ENCODE data around the gene PRR15L.
"Not testable (repeated sequence)": the region's sequence is repeated elsewhere in the genome, so short reads cannot be mapped to it uniquely, and the experiment has no call there.

PRR15L gene

DNA sequence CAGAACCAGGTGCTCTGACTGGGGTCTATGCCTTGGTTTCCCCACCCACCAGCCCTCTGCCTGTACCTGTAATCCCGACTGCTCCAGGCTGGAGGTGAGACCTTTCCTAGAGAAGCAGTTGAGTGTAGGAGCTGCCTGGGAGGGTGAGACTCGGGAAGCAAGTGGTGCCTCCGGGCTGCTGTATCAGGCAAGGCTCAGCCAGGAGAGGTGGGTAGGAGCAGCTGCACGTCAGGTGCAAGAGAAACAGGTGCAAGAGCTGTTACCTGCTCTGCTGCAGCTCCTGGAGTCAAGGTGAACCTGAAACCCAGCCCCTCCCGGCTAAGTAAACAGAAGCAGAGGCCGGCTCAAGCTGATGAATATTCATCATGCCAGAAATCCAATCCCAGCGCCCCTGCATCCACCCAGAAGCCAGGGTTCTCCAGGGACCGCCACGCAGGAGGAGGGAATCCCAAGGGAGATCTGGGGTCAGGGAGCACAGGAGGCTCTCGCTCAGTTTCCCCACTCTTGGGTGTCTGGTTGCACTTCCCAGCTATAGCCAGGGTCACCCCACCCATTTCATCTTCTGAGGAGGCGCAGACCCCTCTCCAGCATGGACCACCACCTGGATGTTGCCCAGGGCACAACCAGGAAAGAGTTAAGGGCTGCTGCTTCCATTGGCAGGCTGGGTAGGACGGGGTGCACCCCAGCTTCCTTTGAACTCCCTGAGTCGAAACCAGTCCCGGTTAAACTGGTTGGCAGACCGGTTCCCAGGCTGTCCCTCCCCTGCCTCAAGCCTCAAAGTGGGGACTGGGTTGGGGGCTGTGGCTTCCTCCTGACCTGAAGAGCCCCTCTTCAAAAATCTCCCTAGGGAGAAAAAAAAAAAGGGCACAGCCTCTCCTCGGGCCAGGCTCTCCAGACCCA lies at the start of gene PRR15L:
PRR15L (minus strand) TSS at position 293 of the 900 bp plus-strand sequence. CDS start 4,649 bp downstream, outside the sequence.
- DNase-seq, result no peak

DNA sequence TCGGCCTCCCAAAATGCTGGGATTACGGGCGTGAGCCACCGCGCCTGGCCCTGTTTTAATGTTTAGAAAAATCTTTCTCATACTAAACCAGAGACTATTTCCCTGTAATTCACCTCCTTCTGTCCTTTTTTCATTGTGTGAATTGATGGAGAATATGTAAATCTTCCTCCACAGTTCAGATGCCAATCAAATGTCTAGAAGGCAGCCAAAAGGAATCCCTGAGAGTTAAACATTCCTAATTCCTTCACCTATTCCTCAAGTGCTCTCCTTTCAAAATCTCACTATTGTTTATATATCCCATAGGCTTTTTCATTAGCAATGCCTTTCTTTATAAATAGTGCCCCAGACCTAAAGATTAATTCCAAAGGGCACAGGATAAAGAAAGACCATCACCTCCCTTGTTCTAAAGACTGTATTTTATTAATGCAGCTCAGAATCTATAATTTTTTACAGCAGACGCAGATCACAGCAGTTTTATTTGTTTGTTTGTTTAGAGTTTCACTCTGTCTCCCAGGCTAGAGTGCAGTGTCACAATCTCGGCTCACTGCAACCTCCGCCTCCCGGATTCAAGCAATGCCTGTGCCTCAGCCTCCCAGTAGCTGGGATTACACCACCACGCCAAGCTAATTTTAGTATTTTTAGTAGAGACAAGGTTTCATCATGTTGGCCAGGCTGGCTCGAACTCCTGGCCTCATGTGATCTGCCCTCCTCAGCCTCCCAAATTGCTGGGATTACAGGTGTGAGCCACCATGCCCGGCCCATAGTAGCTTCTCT lies 49.4 kb upstream of the PRR15L start:
- no peak for DNase-seq

- no peak for DNase-seq
Observed at GRCh38 chr17:48004983-48005382, 47.3 kb upstream of the PRR15L start.

GRCh38 chr17:48003417-48004151 lies 45.9 kb upstream of the PRR15L start:
- DNase-seq, result no peak

- no peak for DNase-seq
Observed at GRCh38 chr17:48002916-48003416, 45.3 kb upstream of the PRR15L start.

GRCh38 chr17:48002266-48002915 lies 44.7 kb upstream of the PRR15L start:
- DNase-seq, result no peak

DNA sequence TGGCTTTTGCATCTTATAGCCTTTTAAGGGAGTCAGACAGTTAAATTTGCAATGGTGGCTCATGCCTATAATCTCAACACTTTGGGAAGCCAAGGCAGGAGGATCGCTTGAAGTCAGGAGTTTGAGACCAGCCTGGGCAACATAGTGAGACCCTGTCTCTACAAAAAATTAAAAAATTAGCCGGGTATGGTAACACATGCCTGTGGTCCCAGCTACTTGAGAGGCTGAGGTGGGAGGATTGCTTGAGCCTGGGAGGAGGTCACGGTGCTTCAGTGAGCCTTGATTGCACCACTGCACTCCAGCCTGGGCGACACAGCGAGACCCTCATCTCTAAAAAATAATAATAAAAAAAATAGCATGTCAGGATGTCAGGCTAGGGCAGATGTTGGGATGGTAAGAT lies 44.0 kb upstream of the PRR15L start:
- not testable (repeated sequence) for DNase-seq

- no peak for DNase-seq
Observed at GRCh38 chr17:48001197-48001596, 43.5 kb upstream of the PRR15L start.

GRCh38 chr17:47999582-47999981 lies 41.9 kb upstream of the PRR15L start:
- DNase-seq, result no peak

DNA sequence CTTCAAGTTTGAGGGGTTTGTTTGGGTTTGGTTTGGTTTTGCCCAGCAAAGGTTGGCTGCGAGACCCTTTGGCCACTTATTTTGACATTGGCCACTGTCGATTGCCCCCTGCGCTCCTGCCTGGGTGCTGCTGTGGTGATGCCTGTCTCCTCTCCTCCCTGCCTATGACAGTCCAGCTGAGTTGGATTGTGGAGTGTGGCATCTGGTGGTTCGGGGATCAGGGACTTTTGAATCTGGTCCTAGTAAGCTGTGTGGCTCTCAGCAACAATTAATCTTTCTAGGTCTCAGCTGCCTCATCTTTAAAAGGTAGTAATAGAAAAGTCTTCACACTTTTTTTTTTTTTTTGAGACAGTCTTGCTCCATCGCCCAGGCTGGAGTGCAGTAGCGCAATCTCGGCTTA lies 40.4 kb upstream of the PRR15L start:
- no peak for DNase-seq

DNA sequence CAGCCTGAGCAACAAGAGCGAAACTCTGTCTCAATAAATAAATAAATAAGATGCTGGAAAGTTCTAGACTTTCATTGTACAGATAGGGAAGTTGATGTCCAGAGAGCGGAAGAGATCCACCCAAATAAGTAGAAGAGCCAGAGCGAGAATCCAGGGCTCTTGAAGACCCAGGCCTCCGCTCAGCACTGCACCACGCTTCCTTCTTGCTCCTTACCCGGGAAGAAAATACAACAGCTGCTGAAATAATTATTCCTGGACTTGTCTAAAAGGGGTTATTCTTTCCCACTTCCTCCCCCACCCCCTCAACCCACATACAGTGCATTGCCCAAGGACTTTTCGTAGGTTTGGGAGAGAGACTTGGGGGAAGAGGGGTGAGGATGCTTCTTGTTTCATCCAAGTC lies 39.9 kb upstream of the PRR15L start:
- DNase-seq, result no peak

- DNase-seq, result no peak
Observed at GRCh38 chr17:47996201-47996600, 38.5 kb upstream of the PRR15L start.

DNA sequence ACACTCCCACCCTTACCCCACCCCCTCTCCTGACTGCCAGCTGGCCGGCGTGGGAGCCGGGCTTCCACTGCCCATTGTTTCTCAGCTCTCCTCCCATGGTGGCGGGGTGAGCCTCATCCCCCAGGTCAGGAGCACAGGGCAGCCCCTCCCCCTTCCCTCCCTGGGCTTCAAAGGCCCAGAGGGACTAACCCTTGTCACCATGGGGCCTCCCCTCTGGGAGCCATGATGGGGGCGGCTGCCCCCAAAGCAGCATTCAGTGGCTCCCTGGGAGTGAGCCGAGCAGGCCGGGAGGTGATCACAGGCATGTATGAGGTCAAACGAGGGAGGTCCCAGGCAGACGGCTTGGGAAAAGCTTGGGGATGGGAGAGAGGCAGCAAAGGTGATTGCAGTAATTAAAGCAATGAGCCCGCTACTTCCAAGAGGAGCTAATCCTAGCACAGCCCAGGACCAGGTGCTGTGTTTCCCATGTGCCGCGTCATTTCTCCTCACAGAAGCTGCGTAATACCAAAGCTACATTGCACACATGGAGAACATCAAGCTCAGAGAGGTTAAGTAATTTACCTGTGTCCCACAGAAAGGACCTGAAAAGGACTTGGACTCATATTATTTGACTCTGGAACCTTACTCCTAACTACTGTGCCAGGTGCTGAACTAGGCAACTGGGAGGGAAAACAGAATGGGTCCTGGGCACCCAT lies 37.7 kb upstream of the PRR15L start:
- no peak for DNase-seq

- no peak for DNase-seq
Observed at GRCh38 chr17:47994724-47995123, 37.0 kb upstream of the PRR15L start.

DNA sequence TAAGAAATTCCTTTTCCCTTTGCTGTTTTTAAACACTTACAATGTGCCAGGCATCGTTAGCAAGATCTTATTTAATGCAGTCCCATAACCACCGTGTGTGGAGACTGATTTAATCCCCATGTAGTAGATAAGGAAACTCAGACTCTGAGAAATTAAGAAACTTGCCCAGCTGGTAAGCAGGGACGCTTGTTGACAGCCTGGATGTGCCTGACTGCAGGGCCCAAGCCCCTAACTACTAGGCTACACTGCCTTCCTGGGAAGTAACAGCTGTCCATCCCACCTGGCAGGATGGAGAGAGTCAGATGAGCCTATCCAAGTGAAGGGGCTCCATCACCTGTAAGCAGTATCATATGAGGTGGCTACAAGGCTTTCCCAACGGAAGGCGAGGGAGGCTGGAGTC lies 36.3 kb upstream of the PRR15L start:
- DNase-seq, result no peak

DNA sequence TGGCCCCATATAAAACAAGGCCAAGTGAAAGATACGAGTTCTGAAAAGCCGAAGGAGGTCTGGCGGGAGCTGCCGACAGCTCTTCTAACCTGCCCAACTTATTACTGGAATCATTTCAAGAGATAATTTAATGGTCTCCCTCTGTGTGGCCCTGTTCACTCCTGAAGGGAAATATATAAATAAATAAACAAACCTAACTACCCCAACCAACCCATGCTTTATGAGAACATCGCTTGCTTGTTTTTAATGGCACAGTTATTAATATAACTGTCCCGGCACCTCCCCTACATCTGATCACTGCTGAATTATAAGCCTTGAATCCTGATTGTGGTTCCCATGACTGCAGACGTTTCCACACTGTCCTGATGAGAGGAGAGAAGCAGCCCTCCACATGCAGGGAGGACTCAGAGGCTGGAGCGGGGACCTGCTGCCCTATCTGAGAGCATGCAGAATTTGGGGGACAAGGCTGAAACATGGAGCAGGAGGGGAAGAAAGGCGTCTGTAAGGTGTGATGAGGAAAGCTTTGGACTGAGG lies 35.4 kb upstream of the PRR15L start:
- DNase-seq, result no peak

DNA sequence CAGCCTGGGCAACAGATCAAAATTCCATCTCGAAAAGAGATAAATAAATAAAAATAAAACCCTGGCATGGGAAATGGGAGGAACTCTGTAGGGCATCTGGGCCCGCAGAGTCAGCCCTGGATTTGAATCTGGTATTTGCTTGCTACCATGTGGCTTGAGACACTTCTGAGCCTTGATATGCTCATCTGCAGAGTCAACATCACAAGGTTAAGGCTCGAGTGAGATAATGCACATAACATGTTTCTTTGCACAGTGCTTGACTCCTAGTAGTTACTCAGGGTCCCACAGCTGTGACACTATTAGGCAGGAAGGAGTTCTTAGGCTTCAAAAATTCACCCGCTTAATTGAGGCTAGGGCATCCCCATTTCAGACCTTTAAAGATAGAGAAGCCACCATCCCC lies 34.5 kb upstream of the PRR15L start:
- DNase-seq, result no peak

DNA sequence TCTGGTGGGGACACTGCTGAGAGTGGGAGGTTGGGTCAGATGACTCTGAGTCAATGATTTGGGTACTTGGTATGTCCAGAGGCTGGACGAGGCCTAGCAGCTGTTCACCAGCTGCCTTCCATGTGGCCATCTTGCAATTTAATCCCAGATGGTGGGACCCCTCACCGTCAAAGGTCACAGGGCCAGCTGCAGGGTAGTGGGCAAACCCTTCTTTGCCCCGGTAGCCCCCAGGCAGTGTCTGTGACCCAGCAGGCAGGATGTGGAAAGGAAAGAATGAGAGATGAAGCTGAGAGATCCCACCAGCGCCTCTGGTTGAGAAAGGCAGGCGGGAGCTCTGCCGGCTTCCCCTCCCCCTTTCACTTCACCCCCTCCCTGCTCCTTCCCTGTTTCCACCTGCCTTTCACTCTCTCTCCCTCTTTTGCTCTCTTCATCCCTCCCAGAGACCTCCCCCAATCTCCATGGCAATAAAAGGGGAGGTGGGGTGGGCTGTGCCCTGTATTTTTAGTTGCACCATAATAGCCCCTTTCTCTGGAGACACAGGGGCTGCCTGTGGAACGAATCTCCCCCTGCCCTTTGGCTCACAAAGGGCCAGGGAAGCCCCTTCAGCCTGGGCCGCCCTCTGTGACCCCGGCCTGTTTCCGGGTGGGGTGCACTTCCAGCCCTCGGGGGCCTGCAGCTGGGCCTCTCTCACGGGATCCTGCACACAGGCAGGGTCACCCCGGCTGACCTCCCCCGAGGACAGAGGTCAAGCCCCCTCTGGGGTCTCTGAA lies 33.5 kb upstream of the PRR15L start:
- DNase-seq, result no peak

DNA sequence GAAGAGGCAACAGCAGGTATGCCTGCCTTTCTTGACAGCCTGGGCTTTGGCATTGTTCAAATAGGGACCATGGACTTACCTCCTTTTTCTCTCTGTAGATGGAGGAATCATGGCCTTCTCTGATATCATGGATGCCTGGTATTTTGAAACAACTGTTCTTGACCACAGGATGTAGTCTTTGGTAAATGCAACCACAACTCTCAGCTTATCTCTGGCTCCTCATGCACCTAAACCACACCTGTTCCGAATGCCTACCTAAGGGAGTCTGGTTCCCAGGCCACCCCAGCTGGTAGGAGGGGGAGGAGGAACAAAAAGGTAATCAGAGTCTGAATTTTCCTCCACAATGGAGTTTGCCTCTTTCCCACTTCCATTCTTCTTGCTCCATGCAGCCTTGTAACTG lies 32.0 kb upstream of the PRR15L start:
- DNase-seq, result no peak

DNA sequence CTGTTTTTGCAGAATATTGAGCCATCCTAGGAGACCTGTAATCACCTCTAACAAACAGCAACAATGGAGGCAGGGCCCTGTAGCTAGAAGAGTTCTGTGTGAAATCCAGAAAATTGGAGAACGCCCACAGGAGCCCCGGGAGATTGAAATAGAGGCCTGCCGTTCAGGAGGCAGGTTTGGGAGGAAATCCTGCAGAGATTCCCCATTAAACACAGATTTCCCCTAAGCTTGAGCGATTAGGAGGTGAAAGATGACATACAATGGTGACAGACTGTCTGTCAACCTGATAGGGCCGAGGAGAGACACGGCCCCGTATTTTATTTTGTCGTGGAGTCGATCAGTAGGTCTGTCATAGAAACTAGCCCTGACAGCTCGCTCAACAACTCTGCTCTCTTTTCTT lies 31.5 kb upstream of the PRR15L start:
- DNase-seq, result no peak

- DNase-seq, result not testable (repeated sequence)
Observed at GRCh38 chr17:47988445-47988844, 30.8 kb upstream of the PRR15L start.

Data from activated CD4-positive, CD25-positive, alpha-beta regulatory T cell treated with anti-CD3 and anti-CD28 coated beads, Interleukin-2, amount 50 U/mL, for 72 hours (primary cell).